H1 (cell line): ENCODE measurements around the gene RAD51B. TPM values are rescaled to one million over a fixed set of nuclear protein-coding genes. Genes with fewer than 3 reads are reported as not detected.
A peak's percentile ranks its signal among the peaks of the same experiment; 100 is the strongest.

Experiments
- CTCF ChIA-PET: fragments of 300-600 bp; sonication (Branson Sonifier 250); formaldehyde crosslinking; loops from one replicate; lab custom pipeline; 2021; ENCODE audit not compliant: partially characterized antibody; lab: Charles Lee
- POLR2A ChIA-PET: fragments of 300-600 bp; sonication (Branson Sonifier 250); formaldehyde crosslinking; loops from one replicate; lab custom pipeline; 2021; ENCODE audit warnings: inconsistent platforms; ENCODE audit not compliant: partially characterized antibody; lab: Charles Lee
- DNase-seq, 2 experiments: peaks; one replicate each; pipeline versions ENCODE4 v3.0.0 to v3.0.0-alpha.2; 2010 to 2022; ENCODE audit warnings: low spot score in 2 of 2, low read depth in 1 of 2, mixed read lengths in 1 of 2
- FAIRE-seq: peaks from 2 replicates; lab custom pipeline; 2011; peaks lifted over from hg19 to GRCh38; lab: Jason Lieb, UNC
- H2AFZ ChIP-seq: 2 replicates; pipeline ENCODE4 v1.8.1; 2012; ENCODE audit warnings: low read length, inconsistent platforms
- H2AK5ac ChIP-seq: 2 replicates; pipeline ENCODE4 v1.6.1; 2013; ENCODE audit warnings: low read depth, low read length
- H2BK120ac ChIP-seq: replicated peaks from 2 replicates; pipeline ENCODE3; 2013; ENCODE audit warnings: low read depth, low read length, inconsistent platforms
- H2BK12ac ChIP-seq: 2 replicates; pipeline ENCODE4 v1.6.1; 2013; ENCODE audit warnings: low read depth, low read length
- H2BK15ac ChIP-seq: 2 replicates; pipeline ENCODE4 v1.6.1; 2013; ENCODE audit warnings: low read length
- H2BK20ac ChIP-seq: 2 replicates; pipeline ENCODE4 v1.6.1; 2013; ENCODE audit warnings: low read length
- H2BK5ac ChIP-seq: 2 replicates; pipeline ENCODE4 v1.6.1; 2013; ENCODE audit warnings: low read depth, low read length
- H3K14ac ChIP-seq: 2 replicates; pipeline ENCODE4 v1.6.1; 2013; ENCODE audit warnings: inconsistent platforms; ENCODE audit not compliant: insufficient read length
- H3K18ac ChIP-seq: 2 replicates; pipeline ENCODE4 v1.6.1; 2013; ENCODE audit warnings: low read length; ENCODE audit errors: extremely low read depth
- H3K23ac ChIP-seq: 2 replicates; pipeline ENCODE4 v1.6.1; 2013; ENCODE audit warnings: inconsistent platforms; ENCODE audit not compliant: insufficient read length
- H3K23me2 ChIP-seq: 2 replicates; pipeline ENCODE4 v1.6.1; 2013; ENCODE audit warnings: low read depth, low read length
- H3K27ac ChIP-seq: 2 replicates; pipeline ENCODE4 v1.6.1; 2011; ENCODE audit warnings: low read depth, low read length, inconsistent platforms
- H3K27me3 ChIP-seq, 4 experiments: replicated peaks in 1 of 4; 1 replicate in 1 of 4; 2 replicates in 3 of 4; pipeline versions ENCODE4 v1.6.1 to v1.8.1; 2011 to 2013; ENCODE audit warnings: low read length in 3 of 4, mild to moderate bottlenecking in 3 of 4, inconsistent platforms in 2 of 4, mixed read lengths in 2 of 4, moderate library complexity in 1 of 4; ENCODE audit not compliant: control insufficient read depth in 3 of 4, insufficient read depth in 3 of 4; ENCODE audit errors: extremely low read depth in 1 of 4
- H3K36me3 ChIP-seq, 4 experiments: 2 replicates each; pipeline versions ENCODE4 v1.6.1 to v1.8.1; 2011 to 2013; ENCODE audit warnings: mild to moderate bottlenecking in 4 of 4, low read length in 3 of 4, moderate library complexity in 2 of 4, control low read depth in 1 of 4, inconsistent platforms in 1 of 4; ENCODE audit not compliant: insufficient read depth in 4 of 4, control insufficient read depth in 2 of 4
- H3K4ac ChIP-seq: replicated peaks from 2 replicates; pipeline ENCODE3; 2013; ENCODE audit warnings: low read length, low read depth, mixed read lengths, inconsistent platforms; ENCODE audit not compliant: insufficient read length
- H3K4me1 ChIP-seq, 4 experiments: replicated peaks in 1 of 4; 1 replicate in 1 of 4; 2 replicates in 3 of 4; pipeline versions ENCODE4 v1.6.1 to v1.8.1; 2011 to 2013; ENCODE audit warnings: low read length in 3 of 4, inconsistent platforms in 2 of 4, mixed read lengths in 1 of 4; ENCODE audit not compliant: insufficient read depth in 4 of 4, control insufficient read depth in 3 of 4
- H3K4me2 ChIP-seq, 2 experiments: 2 replicates each; pipeline versions ENCODE4 v1.6.1 to v1.8.1; 2011 to 2013; ENCODE audit warnings: low read depth in 2 of 2, low read length in 2 of 2, control low read depth in 1 of 2, inconsistent platforms in 1 of 2, mild to moderate bottlenecking in 1 of 2; ENCODE audit not compliant: insufficient read depth in 1 of 2
- H3K4me3 ChIP-seq, 4 experiments: fragments of 200-600, 300-600 bp in 1 of 4; sonication (generic), shearing (Covaris generic), sonication (Bioruptor Twin) in 1 of 4; 2 replicates each; pipeline versions ENCODE4 v1.5.1 to v1.8.1; 2011 to 2016; ENCODE audit warnings: low read length in 4 of 4, low read depth in 3 of 4, control low read depth in 2 of 4, inconsistent platforms in 2 of 4, mild to moderate bottlenecking in 2 of 4, mixed read lengths in 1 of 4, moderate library complexity in 1 of 4; ENCODE audit not compliant: insufficient read depth in 2 of 4; ENCODE audit errors: extremely low read depth in 1 of 4
- H3K56ac ChIP-seq: replicated peaks from 2 replicates; pipeline ENCODE3; 2013; ENCODE audit warnings: low read depth, mild to moderate bottlenecking, mixed read lengths, low read length, inconsistent platforms; ENCODE audit not compliant: insufficient read length
- H3K79me1 ChIP-seq: 2 replicates; pipeline ENCODE4 v1.6.1; 2013; ENCODE audit warnings: low read depth, low read length, control low read depth
- H3K79me2 ChIP-seq, 2 experiments: 2 replicates each; pipeline versions ENCODE4 v1.6.1 to v1.8.1; 2012 to 2013; ENCODE audit warnings: low read length in 2 of 2, mild to moderate bottlenecking in 2 of 2, inconsistent platforms in 1 of 2; ENCODE audit not compliant: insufficient read depth in 2 of 2, control insufficient read depth in 1 of 2
- H3K9ac ChIP-seq, 4 experiments: replicated peaks in 1 of 4; 1 replicate in 1 of 4; 2 replicates in 3 of 4; pipeline versions ENCODE4 v1.6.1 to v1.8.1; 2011 to 2013; ENCODE audit warnings: low read depth in 3 of 4, low read length in 3 of 4, control low read depth in 2 of 4, mild to moderate bottlenecking in 2 of 4, moderate library complexity in 2 of 4, inconsistent platforms in 1 of 4; ENCODE audit errors: extremely low read depth in 1 of 4
- H3K9me3 ChIP-seq, 2 experiments: 2 replicates each; pipeline versions ENCODE4 v1.6.1 to v1.8.1; 2012 to 2013; ENCODE audit warnings: mild to moderate bottlenecking in 2 of 2, moderate library complexity in 2 of 2, control low read depth in 1 of 2, inconsistent platforms in 1 of 2, low read depth in 1 of 2, low read length in 1 of 2, mixed read lengths in 1 of 2; ENCODE audit not compliant: insufficient read depth in 2 of 2
- H4K20me1 ChIP-seq, 2 experiments: replicated peaks in 1 of 2; 2 replicates each; pipeline versions ENCODE3 to v1.8.1; 2011 to 2013; ENCODE audit warnings: inconsistent platforms in 2 of 2, low read length in 2 of 2, mild to moderate bottlenecking in 1 of 2; ENCODE audit not compliant: insufficient read depth in 2 of 2, control insufficient read depth in 1 of 2
- H4K5ac ChIP-seq: 2 replicates; pipeline ENCODE4 v1.6.1; 2013; ENCODE audit warnings: low read length, low read depth, mixed read lengths, inconsistent platforms; ENCODE audit not compliant: insufficient read length
- H4K8ac ChIP-seq: 2 replicates; pipeline ENCODE4 v1.8.0; 2013; ENCODE audit warnings: mild to moderate bottlenecking, moderate library complexity, low read length, inconsistent platforms; ENCODE audit not compliant: insufficient read depth; ENCODE audit errors: extremely low read depth
- H4K91ac ChIP-seq: replicated peaks from 2 replicates; pipeline ENCODE3; 2013; ENCODE audit warnings: low read length, mixed read lengths, inconsistent platforms; ENCODE audit not compliant: insufficient read length
- CBX5 ChIP-seq: fragments of 300-800, 300-1000 bp; sonication (generic); IDR thresholded peaks from 2 replicates; pipeline ENCODE4 v1.7.1; 2016; ENCODE audit warnings: antibody characterized with exemption, low read length, low read depth
- CTCF ChIP-seq, 3 experiments: IDR thresholded peaks; 1 replicate in 2 of 3; 2 replicates in 1 of 3; pipeline versions ENCODE4 v1.5.1 to v1.6.1; 2011; ENCODE audit warnings: low read length in 3 of 3, mild to moderate bottlenecking in 3 of 3, inconsistent platforms in 2 of 3, low read depth in 1 of 3, moderate library complexity in 1 of 3; ENCODE audit not compliant: insufficient read depth in 1 of 3; ENCODE audit errors: control extremely low read depth in 1 of 3
- RAD21 ChIP-seq, 2 experiments: IDR thresholded peaks in 1 of 2; conservative IDR thresholded peaks in 1 of 2; 2 replicates each; pipeline ENCODE4 v1.6.1; 2011; ENCODE audit warnings: low read depth in 2 of 2, low read length in 2 of 2, improper control_type of control experiment in 1 of 2, inconsistent platforms in 1 of 2, mild to moderate bottlenecking in 1 of 2, moderate library complexity in 1 of 2
- WGBS, 2 experiments: shearing (Covaris generic) in 1 of 2; methylation state at CpG; one replicate each; pipeline versions ENCODE4 v1.1.6 to v1.1.7; 2013 to 2015; ENCODE audit warnings: low lambda C conversion rate in 2 of 2, mixed read lengths in 2 of 2, inconsistent platforms in 1 of 2, low coverage in 1 of 2, missing lambda C conversion rate in 1 of 2; ENCODE audit not compliant: insufficient replicate concordance in 2 of 2, insufficient coverage in 1 of 2, insufficient read length in 1 of 2; ENCODE audit errors: extremely low coverage in 1 of 2, missing lambda C conversion rate in 1 of 2; 5-methylcytosine and 5-hydroxymethylcytosine counted together
- polyA plus RNA-seq, 7 experiments: library from polyadenylated mRNA; depleted of rRNA in 3 of 7; stranded (reverse) in 5 of 7; unstranded in 2 of 7; fragments of >200 nt in 5 of 7; fragments of 200-250 nt in 2 of 7; gene quantifications; 1 replicate in 5 of 7; 2 replicates in 1 of 7; 4 replicates in 1 of 7; pipeline versions ENCODE4 v1.2.1 to v1.2.3, GENCODE V29; 2011 to 2013; ENCODE audit warnings: missing spikeins in 2 of 7, mixed read lengths in 2 of 7
- total RNA-seq: library from RNA; stranded (reverse); fragmentation: NEBNext Ultra II Directional; extraction: Animal tissue kit (Norgen Biotek cat#: 25700); gene quantifications from 2 replicates; pipeline ENCODE4 v1.2.1, GENCODE V29; 2021

The RAD51B gene
- total and polyA plus RNA-seq, 2 of the 8 experiments (the other 6 are each of a cell fraction or from before 2014, with no cell fraction given): 3.9 to 14.9 TPM

GRCh38 chr14:68556253-68556652 is 736.7 kb downstream of the RAD51B start:
- WGBS, 2 experiments: 86% methylated on average over 4 of the region's 4 CpGs; no CpG with 5 or more reads in 1 of the 2 experiments
- Histone ChIP-seq H3K4me3 (no peak overlapping the region), H2BK20ac (no peak overlapping the region), H2BK5ac (no peak overlapping the region), H3K18ac (no peak overlapping the region), H3K4ac (no peak overlapping the region), H3K14ac (no peak overlapping the region), H3K9ac (no peak overlapping the region), H3K36me3 (no peaks in the 10 kb centered on the region), H3K79me1 (no peaks in the 10 kb centered on the region), H2BK12ac (peak overlapping the region; percentile 68; the same call in 1 of the 2 replicates), H2AK5ac (no peak overlapping the region), H2BK120ac (no peak overlapping the region), H3K79me2 (no peaks in the 10 kb centered on the region), H3K4me2 (no peak overlapping the region), H3K27me3 (no peaks in the 10 kb centered on the region), H3K23me2 (no peaks in the 10 kb centered on the region), H4K5ac (no peak overlapping the region), H3K9me3 (no peaks in the 10 kb centered on the region), H3K56ac (no peak overlapping the region), H3K4me1 (peaks cover 0 to 5% (median 2%) of the 10 kb centered on the region in 4 experiments; a peak in 3 of 7 replicates), H4K91ac (peak overlapping the region; percentile 45), H3K23ac (no peak overlapping the region), H4K20me1 (no peaks in the 10 kb centered on the region), H2BK15ac (0 out of 2 replicates have a peak overlapping the region, but pooled peaks have one; percentile 55), H4K8ac (no peak overlapping the region), H3K27ac (no peak overlapping the region), H2AFZ (no peak overlapping the region)
- POLR2A ChIA-PET: no interaction called here
- DNase-seq (no peak), FAIRE-seq (no peak)
- TF ChIP-seq CTCF (IDR thresholded peaks at IDR 0.05; ENCODE audit: control extremely low read depth in 1 of 3, insufficient read depth in 1 of 3, low read depth in 1 of 3, low read length in 3 of 3) (peak in 1 of 3 experiments; percentile 16; a peak in 1 of 4 replicates), RAD21 (IDR thresholded peaks at IDR 0.05 in 1 of 2, conservative IDR thresholded peaks at IDR 0.05 in 1 of 2; ENCODE audit: low read depth in 2 of 2, low read length in 2 of 2) (0 out of 4 replicates have a peak, but pooled peaks of 1 of the 2 experiments have one; percentile 12), CBX5 (no peak)
- CTCF ChIA-PET: interaction anchor here (0.6 kb wide), 1 partner anchor 141 kb away, joined by 3 read pairs; no protein-coding TSS in a partner anchor
